GM04504 (cell line): Measurements from ENCODE around the gene RNF213.
"Not testable (repeated sequence)": the region's sequence is repeated elsewhere in the genome, so short reads cannot be mapped to it uniquely, and the experiment has no call there.

Experiments used
- DNase-seq: peaks from one replicate; pipeline ENCODE4 v3.0.0-alpha.2; 2012; ENCODE audit warnings: low read depth

RNF213 gene

DNA sequence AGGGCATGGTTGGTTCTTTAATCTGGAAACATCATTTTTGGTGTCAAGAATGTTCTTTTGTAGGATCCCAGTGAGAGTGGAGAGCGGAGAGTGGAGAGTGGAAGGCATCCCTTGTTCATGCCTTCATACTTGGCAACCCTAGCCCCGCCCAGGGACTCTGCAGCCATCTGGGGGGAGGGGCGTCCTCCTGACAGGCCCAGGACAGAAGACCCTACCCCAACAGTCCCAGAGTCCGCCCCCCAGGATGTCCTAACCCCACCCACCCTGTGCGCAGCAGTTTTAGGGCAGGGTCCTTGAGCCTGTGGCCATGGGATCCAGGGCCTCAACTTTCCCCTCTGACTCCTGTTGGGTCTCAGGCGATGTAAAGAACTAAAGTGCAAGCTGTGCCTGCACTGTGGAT, 36.0 kb upstream of the RNF213 start:
- no peak for DNase-seq

GRCh38 chr17:80225230-80225629, 35.4 kb upstream of the RNF213 start:
- no peak for DNase-seq

- no peak for DNase-seq
These were observed 33.5 kb upstream of the RNF213 start for GRCh38 chr17:80227156-80227555.

DNA sequence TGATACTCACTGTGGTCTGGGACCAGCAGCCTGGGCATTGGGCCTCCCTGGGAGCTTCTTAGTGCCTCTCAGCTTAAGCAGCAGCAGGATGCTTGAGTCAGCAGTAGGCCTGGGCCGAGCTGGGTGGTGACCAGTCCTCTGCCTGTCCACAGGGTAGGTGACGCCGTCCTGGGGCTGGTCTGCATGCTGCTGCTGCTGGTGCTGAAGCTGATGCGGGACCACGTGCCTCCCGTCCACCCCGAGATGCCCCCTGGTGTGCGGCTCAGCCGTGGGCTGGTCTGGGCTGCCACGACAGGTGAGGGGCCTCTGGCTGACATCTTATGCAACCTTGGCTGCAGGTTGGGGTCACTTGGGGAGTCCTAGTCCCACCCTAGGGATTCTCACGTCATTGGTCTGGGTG, 33.0 kb upstream of the RNF213 start:
- DNase-seq = no peak

GRCh38 chr17:80228477-80228876, 32.2 kb upstream of the RNF213 start:
- DNase-seq = no peak

GRCh38 chr17:80229011-80229410, 31.6 kb upstream of the RNF213 start:
- no peak for DNase-seq

DNA sequence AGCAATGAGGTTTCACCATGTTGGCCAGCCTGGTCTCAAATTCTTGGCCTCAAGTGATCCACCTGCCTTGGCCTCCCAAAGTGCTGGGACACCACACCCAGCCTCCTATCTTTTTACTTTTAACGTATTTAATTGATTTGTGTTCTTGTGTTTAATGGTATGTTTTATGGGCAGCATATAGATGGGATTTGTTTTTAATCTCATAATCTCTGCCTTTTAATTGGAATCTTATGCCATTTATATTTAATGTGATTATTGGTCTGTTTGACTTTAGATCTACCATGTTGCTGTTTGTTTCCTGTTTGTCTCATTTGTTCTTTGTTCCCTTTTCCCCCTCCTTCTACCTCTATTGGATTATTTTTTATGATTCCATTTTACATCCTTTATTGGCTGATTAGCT, 28.2 kb upstream of the RNF213 start:
- no peak for DNase-seq

DNA sequence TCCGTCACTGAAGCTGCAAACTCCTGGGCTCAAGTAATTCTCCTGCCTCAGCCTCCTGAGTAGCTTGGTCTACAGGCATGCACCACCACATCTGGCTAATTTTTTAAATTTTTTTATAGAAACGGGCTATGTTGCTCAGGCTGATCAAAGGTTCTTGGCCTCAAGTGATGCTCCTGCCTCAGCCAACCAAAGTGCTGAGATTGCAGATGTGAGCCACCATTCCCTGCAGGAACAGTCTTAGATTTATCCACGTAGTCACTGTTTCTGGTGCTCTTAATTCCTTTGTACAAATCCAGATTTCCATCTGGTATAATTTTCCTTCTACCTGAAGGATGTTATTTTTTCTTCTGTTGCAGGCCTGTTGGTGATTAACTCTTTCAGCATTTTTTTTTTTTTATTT, 27.4 kb upstream of the RNF213 start:
- no peak for DNase-seq

- DNase-seq = no peak
These were observed 23.7 kb upstream of the RNF213 start for GRCh38 chr17:80236911-80237310.

DNA sequence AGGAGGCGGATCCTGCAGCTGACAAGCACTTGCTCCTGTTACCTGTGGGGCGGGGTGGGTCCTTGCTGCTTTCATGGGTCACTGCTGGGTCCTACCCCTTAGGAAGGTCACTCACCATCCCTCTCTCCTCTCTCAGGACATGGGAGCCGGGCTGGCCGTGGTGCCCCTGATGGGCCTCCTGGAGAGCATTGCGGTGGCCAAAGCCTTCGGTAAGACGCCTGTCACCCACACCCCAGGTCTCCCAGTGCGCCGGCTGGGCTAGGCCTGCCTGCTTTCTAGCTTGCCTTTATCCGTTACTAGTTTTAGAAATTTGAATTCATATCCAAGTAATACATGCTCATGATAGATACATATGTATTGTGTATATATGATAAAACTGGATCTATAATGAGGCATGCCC, 23.3 kb upstream of the RNF213 start:
- DNase-seq = no peak

DNA sequence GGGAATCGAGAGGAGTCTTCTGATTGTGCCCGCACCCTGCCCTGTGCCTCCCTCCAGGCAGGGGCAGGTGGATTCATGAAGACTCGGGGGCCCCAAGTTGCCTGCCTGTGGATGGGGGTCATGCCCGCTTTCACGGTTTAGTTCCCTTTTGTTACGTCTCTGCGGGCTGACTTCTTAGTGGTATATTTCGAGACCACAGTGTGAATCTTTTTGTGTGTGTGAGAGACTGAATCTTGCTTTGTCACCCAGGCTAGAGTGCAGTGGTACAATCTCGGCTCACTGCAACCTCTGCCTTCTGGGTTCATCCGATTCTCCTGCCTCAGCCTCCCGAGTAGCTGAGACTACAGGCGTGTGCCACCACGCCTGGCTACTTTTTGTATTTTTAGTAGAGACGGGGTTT, 18.1 kb upstream of the RNF213 start:
- DNase-seq = no peak

DNA sequence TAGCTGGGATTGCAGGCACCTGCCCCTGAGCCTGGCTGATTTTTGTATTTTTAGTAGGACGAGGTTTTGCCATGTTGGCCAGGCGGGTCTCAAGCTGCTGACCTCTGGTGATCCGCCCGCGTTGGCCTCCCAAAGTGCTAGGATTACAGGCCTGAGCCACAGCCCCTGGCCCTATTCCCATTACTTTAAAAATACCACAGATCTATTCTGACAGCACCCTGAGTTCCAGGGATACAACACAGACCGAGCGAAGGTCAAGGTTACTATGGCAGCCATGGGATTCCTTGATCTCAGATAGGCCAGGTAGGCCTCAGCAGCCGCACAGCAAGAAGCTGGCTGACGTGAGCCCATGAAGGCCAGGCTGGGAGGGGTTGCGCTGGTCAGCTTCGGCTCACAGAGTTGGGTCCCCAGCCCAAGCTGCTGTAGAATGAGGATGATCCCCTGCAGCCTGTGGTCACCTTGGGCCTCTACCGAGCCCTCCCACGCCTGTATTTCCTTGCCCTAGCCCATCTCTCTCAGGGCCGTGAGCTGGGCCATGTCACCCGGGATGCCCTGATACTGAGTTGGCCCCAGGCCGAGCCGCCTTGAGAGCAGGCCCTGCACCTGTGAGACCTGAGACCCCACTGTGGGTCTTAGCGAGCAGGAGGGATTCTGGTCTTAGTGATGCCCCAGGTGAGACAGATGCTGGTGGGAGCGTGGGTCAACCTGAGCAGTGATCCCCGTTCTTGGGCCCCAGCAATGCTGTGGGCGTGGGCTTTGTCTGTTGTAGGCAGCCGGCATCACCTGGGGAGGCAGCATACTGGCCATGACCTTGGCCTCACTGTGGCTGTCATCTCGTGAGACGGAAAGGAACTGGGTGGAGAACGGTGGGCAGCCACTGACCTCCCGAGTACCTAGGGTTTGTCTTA, 16.9 kb upstream of the RNF213 start:
- DNase-seq = no peak

GRCh38 chr17:80244448-80244847, 16.2 kb upstream of the RNF213 start:
- not testable (repeated sequence) for DNase-seq

GRCh38 chr17:80244871-80245509, 15.7 kb upstream of the RNF213 start:
- no peak for DNase-seq

DNA sequence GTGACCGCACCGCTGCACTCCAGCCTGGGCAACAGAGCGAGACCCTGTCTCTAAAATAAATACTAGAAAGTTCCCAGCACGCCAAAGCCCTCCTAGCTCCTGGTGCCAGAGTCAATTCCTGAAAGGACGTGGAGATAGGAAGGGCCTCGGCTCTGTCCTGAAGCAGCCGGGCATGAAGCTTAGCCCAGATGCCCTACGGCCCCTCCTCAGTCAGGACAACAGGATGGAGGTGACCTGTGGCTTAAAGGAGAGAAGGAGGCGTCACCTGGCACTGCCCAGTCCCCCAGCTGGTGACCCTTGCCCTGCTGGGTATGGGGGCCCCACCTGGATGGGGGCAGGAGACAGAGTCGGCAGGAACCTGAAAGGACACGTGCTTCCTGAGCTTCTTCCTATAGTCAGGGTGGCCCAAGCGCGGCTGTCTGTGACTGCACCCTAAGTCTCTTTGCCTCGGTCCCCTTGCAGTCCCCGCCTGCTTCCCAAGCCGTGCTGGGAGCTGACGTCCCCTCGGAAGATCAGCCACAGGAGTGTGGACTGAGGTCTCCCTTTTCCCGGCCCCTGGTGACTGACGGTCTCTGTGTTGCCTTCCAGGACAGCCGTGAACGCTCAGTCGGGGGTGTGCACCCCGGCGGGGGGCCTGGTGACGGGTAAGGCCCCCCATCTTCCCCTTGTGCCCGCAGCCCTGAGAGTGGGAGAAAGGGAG, 14.9 kb upstream of the RNF213 start:
- DNase-seq = no peak

DNA sequence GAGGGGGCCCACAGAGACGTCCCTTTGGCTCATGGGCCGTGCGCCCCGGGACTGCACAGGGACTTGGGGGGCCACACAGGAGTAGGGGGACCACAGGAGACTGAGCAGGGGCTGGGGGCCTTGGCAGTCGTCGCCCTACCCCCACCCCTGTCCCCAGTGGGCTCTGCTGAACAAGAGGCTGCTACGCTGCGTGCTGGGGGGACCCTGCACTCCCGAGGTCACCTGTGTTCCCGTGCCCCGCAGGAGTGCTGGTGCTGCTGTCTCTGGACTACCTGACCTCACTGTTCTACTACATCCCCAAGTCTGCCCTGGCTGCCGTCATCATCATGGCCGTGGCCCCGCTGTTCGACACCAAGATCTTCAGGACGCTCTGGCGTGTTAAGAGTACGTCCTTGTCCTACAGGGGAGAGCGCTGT, 14.4 kb upstream of the RNF213 start:
- DNase-seq = no peak

- no peak for DNase-seq
These were observed 13.9 kb upstream of the RNF213 start for GRCh38 chr17:80246726-80247125.

- no peak for DNase-seq
These were observed 13.1 kb upstream of the RNF213 start for GRCh38 chr17:80247561-80247960.

GRCh38 chr17:80248001-80248893, 12.4 kb upstream of the RNF213 start:
- DNase-seq = no peak

- no peak for DNase-seq
These were observed 11.6 kb upstream of the RNF213 start for GRCh38 chr17:80248894-80249710.

- DNase-seq = no peak
These were observed 8.7 kb upstream of the RNF213 start for GRCh38 chr17:80251966-80252365.
